ENCODE data around the gene PHLDA1. TPM values are rescaled to one million over a fixed set of nuclear protein-coding genes. Genes with fewer than 3 reads are reported as not detected.
A peak's percentile ranks its signal among the peaks of the same experiment; 100 is the strongest.

The PHLDA1 gene
- total and polyA plus RNA-seq, 10 of the 15 experiments (the other 5 are each of a cell fraction or from before 2014, with no cell fraction given) = 0.66 to 14.2 (median 1.3) TPM

GRCh38 chr12:75979181-75979580, 52.4 kb downstream of the PHLDA1 start (continued):
- TF ChIP-seq PRDM15 (CRISPR knock-in tag; IDR thresholded peaks at IDR 0.05) (no peak), KLF5 (IDR thresholded peaks at IDR 0.05; ENCODE audit: partially characterized antibody) (no peak), ZNF217 (IDR thresholded peaks at IDR 0.05) (0 out of 2 replicates have a peak, but pooled peaks have one; percentile 53), CEBPB (IDR thresholded peaks at IDR 0.05; ENCODE audit: borderline replicate concordance in 1 of 2, low read depth in 2 of 2, low read length in 2 of 2) (no peak), NBN (IDR thresholded peaks at IDR 0.05) (peak; percentile 46; the same call in 1 of the 2 replicates), ZNF622 (IDR thresholded peaks at IDR 0.05) (no peak), NR2F1 (conservative IDR thresholded peaks at IDR 0.05) (peak; percentile 49; the same call in 1 of the 2 replicates), BMI1 (IDR thresholded peaks at IDR 0.05; ENCODE audit: borderline replicate concordance) (peak; percentile 49; the same call in 1 of the 2 replicates), BRCA1 (IDR thresholded peaks at IDR 0.05; ENCODE audit: low read depth, low read length) (no peak), NFIC (IDR thresholded peaks at IDR 0.05; ENCODE audit: low read depth, low read length) (no peak), NFYA (IDR thresholded peaks at IDR 0.05; ENCODE audit: borderline replicate concordance, low read depth, low read length) (no peak), ZSCAN29 (IDR thresholded peaks at IDR 0.05) (no peak), GABPA (IDR thresholded peaks at IDR 0.05; ENCODE audit: low read depth) (no peak), SRF (IDR thresholded peaks at IDR 0.05; ENCODE audit: low read depth in 2 of 2, low read length in 2 of 2) (no peak), KDM1A (IDR thresholded peaks at IDR 0.05; ENCODE audit: borderline replicate concordance) (no peak), ZNF687 (IDR thresholded peaks at IDR 0.05) (peak; percentile 69), SREBF2 (IDR thresholded peaks at IDR 0.05; ENCODE audit: low read length) (no peak)
- TF ChIP-seq, protein P1, sequence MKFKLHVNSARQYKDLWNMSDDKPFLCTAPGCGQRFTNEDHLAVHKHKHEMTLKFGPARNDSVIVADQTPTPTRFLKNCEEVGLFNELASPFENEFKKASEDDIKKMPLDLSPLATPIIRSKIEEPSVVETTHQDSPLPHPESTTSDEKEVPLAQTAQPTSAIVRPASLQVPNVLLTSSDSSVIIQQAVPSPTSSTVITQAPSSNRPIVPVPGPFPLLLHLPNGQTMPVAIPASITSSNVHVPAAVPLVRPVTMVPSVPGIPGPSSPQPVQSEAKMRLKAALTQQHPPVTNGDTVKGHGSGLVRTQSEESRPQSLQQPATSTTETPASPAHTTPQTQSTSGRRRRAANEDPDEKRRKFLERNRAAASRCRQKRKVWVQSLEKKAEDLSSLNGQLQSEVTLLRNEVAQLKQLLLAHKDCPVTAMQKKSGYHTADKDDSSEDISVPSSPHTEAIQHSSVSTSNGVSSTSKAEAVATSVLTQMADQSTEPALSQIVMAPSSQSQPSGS (IDR thresholded peaks at IDR 0.05; ENCODE audit: low read length) = no peak
- TF ChIP-seq, protein P2, sequence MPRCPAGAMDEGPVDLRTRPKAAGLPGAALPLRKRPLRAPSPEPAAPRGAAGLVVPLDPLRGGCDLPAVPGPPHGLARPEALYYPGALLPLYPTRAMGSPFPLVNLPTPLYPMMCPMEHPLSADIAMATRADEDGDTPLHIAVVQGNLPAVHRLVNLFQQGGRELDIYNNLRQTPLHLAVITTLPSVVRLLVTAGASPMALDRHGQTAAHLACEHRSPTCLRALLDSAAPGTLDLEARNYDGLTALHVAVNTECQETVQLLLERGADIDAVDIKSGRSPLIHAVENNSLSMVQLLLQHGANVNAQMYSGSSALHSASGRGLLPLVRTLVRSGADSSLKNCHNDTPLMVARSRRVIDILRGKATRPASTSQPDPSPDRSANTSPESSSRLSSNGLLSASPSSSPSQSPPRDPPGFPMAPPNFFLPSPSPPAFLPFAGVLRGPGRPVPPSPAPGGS (IDR thresholded peaks at IDR 0.05; ENCODE audit: borderline replicate concordance, insufficient read depth, low read depth, low read length, poor library complexity, severe bottlenecking) = no peak
